Left forelimb (tissue), 1 donor: ENCODE results near the gene ADM2.

ENCODE experiments used
- DNase-seq: peaks from one replicate; pipeline ENCODE4 v3.0.0-alpha.2; 2018; ENCODE audit warnings: low spot score

The ADM2 gene

DNA sequence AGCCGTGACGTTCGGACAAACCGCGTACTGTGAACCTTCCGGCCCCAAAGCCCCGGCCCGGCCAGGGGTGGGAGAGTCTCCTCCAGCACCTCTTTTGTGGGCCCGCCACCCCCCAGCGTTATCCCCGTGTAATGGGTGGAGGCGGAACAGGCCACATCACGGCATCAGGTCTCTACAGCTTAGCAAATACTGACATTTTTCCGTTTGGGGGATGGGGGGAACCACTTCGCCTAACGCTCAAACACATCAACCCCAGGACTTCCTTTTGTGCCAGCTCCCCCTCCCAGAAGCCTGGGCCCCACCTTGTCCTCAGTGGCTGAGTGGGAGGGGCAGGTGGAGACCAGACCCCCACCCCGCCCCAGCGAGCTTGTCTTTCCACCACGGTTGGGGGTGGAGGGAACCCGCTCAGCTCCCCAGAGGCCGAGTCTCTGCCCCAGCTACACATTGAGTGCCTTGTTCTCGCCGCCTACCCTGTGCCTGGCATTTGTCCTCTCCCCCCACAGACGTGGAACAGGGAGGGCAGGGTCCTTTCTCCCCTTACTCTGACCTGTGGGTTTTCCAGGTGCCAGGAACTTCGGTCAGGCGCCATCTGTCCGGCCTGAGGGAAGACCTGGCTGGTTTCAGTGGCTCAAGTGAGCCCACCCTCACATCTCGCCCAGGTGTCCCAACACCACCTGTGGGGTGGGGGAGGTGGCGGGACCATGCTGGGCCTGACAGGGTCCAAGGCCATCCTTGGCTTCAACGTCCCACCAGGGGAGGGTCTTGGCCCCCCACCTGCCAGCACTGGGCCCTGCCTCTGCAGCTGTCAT lies 36.1 kb upstream of the ADM2 start:
- no peak for DNase-seq

DNA sequence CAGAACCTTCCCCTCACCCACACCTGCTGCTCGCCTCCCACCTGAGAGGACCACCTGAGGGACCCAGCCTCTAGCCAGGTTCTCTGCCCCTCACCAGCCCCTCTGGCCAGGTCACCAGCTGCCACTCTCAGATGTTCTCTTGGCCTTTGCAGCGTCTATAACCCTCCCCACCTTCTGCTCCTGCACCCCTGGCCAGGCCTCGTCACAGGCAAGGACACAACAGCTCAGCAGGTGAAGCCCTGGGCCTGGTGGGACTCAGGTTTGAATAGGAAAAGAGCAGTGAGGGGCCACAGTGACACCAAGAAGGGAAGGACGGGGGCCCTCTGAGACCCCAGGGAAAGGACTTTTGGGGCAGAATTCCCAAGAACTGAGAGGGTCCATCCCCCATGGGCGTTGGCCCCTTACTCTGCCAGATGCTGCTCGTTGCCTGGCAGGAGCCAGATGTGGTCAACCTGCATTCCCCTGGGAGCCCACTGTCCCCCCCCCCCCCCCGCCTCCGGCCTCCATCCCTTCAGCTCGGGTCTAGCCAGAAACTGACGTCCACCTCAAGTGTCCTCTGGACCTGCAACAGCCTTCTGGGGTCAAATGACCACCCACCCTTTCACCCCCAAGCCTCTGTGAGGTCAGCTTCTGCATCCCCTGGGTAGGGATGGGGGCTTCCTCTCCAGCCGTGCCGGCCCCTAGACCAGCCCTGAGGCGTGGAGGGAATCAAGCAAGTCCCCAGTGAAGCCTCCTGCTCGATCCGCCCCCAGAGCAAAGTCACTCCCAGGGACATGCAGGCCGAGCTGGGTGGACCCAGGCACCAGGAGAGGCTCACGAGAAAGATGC lies 35.2 kb upstream of the ADM2 start:
- DNase-seq, result no peak

DNA sequence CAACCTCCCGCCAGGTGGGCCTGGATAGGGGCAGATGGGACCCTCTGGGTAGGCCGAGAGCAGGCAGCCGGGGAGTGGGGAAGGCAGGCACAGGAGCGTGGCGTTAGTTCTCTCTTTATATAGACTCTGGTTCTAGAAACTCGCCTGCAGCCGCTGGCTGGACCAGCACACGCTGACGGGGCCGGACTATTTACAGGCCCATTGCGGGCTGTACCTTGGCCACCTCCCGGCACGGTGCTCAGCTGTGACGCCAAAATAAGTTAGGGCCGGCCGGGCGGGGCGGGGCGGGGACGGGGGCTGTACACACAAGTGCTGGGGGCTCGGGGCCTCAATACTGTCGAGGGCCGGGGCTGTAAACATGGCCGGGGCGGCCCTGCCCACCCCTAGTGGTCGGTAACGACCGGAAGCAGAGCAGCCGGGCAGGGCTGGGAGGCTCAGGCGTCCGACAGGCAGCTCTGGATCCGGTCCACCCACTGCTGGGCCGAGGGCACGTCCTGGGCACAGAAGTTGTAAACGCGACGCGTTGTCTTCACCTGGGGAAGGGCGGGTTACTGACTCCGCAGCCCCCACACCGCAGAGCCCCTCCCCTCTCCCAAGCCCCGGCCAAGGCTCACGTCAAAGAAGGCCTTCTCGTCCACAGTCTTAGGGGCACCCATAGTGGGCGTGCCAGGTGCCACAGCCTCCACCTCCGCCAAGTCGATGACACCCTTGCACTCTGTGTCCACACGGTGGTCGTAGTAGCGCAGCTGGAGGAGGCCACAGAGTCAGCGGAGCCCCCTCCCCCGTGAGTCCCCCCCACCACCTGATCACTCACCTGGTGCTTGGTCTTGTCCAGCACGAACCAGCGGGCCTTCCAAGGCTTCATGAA lies 34.4 kb upstream of the ADM2 start:
- DNase-seq, result no peak

DNA sequence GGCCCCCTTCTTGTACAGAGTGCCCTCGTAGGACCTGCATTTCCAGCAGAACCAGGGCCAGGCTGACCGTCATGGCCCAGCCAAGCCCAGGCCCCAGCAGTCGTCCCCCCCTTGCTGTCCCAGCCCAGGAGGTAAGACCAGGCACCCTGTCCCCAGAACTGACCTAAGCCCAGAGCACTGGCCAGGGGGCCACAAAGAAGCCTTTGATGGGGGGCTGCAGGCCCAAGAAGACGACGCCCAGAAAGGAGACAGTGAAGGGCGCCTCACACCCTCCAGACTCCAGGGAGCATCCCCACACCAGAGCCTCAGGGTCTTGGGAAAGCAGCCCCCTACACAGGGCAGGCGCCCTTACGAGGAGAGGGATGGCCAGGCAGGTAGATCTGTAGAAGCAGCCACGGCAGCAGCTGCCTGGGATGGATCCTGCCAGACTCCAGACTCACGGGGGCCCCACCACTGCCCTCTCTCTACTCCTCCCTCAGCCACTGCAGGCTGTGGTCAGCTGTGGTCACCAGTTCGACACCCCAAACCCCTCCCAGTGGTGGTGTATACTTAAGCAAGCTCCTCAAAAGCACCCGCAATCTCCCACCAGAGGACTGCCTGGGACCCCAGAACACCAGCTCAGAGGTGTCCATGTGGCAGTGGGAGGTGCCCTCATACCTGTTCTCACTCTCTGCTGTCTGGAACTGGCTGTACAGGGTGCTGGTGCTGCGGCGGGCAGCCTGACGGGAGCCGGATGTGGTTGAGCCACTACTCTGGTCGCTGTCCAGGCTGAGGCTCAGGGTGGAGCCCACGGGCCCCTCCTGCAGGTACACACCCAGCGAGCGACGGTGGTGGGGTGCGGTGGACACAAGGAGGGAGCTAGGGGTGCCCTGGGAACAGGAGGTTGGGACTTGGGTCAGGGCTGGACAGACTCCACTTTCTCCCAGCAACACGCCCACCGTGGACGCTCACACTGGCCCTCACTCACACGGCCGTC lies 33.5 kb upstream of the ADM2 start:
- no peak for DNase-seq

DNA sequence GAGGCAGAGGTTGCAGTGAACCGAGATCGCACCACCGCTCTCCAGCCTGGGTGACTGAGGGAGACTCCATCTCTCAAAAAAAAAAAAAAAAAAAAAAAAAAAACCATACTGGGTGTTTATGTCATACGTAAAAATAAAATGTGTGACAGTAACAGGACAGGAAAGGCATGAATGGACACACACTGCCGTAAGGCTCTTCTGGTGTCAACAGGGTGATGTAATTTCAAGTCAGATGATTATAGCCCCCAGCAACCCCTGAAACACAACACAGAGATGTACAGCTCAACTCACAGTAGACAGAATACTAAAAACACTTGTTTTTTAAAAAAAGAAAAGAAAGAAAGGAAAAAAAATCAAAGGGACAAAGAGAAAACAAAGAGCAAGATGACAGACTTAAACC lies 28.7 kb upstream of the ADM2 start:
- DNase-seq, result no peak

DNA sequence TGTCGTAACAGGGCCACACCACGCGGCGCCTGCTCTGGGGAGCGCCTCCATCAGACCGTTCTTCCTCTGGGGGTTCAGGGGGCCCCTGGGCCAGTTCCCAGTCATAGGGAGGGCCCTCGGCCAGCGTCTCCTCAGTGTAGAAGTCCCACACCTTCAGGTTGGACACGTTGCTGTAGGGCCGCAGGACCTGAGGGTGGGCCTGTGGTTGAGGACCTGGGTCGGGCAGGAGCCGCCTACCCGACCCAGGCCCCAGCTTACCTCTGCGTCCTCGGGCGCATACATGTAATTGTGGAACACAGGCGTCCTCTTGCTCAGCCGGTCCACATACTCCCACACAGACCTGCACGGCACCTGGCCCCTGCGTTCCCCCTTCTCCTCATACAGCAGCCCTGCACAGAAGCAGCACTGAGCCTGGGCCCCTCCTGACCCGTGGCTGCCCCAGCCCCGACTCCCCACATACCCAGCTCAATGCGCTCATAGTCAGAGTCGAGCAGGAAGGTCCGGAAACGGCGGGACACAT lies 26.7 kb upstream of the ADM2 start:
- no peak for DNase-seq

DNA sequence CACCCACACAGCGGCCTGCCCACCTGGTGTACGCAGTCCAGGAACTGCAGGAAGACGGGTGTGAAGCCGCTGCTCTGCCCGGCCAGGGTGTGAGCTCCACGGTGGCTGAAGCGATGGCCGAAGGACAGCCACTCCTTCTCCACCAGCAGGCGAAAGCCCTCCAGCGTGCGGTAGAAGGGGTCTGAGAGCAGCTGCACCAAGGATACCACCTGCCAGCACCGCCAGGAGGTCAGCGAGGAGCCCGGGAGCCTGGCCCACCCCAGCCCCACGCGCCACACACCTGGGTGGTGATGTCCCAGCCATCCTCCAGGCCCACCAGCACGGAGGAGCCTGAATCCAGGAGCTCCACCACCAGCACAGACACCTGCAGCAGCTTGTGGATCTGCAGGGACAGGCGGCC lies 26.1 kb upstream of the ADM2 start:
- no peak for DNase-seq

DNA sequence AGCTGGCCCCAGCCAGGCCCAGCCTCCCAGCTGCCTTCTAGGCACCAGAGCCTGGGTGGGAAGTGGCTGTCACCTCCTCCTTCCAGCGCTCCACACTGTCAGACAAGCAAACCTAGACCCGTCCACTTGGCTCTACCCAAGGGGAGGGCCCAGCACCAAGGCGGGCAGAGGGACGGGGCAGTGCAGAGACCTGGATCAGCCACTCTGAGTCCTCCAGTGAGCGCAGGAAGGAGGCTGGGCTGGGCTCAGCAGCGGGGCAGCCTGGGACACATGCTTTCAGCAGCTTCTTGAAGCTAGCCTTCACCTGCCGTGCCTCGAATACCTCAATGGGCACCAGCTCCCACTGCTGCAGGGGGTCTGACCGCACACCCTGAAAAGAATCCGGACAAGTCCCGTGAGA lies 25.3 kb upstream of the ADM2 start:
- DNase-seq, result no peak

DNA sequence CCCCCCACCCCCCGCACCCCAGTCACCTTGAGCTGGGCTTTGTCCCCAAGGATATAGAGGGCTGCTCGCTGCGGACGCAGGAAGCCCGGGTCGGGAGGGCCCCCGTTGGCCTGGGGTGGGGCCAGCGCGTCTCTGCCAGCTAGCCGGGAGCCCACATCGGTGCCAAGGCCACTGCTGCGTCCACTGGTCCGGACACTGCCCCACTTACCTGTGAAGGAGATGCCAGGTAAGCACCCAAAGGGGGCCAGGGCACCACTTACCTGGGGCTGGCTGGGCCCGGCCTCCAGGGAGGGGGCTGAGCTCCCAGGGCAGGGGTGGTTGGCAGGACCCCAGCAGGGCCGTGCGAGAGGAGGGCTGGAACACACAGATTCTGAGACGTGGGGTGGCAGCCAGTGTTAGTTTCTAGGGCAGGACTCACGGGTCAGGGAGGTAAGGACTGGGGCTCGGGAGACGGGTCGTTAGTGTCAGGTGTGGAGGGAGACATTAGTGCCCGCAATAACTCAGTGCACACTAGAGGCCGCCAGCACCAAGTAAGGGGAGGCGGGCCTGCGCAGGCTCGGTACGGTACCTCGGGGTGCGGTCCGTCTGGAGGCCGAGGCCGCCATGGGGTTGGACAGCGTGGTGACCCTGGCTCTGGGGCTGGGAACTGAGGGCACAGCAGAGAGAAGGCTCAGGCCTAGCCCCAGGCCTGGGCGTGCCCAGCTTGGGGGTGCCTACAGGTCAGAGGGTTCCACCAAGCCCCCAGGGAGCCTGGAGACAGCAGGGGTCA lies 24.7 kb upstream of the ADM2 start:
- DNase-seq, result no peak

DNA sequence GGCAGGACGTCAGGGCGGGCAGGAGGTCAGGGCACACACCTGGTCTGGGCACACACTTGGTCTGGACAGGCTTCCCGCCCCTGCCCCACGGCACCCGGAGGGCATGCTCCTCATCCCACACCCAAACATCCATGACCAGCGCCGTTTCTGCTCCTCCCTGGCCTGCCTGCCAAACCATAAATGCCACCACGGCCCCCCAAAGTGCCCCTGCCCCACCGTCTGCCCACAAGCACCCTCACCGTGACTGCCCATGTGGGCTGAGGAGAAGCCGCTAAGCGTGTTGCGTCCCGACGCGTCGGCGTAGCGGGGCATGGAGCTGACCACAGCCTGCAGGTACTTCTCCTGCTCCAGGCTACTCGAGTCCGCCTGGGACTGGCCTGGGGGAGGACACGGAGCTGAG lies 22.3 kb upstream of the ADM2 start:
- no peak for DNase-seq

DNA sequence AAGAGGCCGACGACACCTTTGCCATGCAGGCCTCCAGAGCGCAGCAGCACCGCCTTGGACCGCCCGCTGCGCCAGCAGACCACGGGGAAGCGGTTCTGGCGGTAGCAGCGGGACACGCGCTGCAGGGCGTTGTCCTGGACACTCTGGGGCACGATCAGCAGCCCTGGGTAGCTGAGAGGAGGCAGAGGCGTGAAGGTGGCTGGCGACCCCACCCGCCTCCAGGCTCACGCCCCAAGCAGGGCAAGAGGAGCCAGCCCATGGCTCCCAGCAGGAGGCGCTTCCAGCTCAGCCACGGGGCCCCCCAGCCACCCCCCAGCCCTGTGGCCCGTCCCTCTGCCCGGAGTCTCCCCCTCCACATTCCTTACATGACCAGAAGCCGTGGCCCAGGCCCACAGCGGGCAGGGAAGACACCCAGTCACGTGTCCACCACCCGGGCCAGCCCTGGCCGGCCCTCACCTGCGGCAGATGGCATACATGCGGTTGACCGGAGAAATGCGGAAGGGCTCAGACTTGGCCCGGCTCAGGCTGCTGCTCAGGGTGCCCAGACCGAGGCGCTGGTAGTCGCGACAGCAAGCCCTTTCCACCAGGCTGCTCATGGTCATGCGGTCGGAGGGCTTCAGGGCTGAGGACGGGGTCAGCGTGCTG lies 21.7 kb upstream of the ADM2 start:
- DNase-seq, result no peak

DNA sequence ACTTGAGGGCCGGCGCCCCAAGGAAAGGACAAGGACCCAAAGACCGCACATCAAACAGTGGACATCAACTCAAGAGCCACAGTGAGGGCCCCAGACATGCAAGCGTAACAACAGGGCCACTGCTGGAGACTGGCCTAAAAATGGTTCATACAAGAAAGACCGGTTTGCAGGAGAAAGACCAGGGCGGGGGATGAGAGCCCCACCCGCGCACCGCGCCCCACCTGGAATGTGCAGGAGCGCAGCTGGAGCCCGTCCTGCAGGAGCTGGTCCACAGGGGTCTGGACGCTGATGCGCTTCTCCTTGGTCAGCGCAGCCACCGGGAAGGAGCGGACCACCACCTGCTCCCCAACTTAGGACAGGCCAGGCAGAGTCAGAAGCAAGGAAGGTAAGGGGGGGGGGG lies 20.4 kb upstream of the ADM2 start:
- DNase-seq, result no peak

DNA sequence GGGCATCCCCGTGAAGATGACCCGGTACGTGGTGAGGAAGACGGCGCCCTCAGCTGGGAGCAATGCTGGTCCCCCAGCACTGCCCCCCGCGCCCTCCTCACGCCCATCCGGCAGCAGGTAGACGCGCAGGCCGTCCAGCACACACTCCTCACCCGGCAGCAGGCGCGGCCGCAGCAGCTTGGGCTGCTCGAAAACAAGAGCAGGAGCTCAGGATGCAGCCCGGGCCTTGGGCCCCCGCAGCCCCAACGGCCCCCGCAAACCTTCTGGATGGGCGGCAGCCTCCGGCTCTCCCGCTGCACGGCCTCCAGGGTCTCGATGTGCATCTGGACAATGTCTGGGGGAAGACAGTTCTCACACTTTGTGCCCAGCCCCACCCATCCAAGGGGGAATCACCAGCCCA lies 19.8 kb upstream of the ADM2 start:
- no peak for DNase-seq

DNA sequence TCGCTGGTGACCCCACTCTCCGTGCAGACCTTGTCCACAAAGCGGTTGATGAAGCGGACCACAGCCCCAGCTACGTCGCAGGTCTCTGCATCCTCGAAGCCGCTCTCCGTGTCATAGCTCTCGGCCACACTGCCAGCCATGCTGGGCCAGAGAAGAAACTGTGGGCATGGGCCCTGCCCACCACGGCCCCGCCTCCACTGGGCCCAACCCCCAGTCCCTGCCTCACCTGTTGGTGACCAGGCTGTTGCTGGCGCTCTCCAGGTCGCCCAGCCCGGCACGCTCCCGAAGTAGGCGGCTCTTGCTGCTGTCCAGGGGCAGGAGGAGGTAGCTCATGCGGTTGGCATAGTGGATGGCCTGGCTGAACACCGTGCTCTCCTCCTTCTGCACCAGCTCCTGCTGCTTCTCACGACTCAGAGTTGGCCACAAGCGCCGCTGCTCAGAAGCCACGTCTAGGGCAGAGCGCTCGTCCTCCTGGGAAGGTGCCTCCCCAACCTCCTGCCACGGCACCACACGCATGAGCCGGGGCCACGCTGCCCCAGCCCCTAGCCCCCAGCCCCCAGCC lies 19.3 kb upstream of the ADM2 start:
- no peak for DNase-seq

DNA sequence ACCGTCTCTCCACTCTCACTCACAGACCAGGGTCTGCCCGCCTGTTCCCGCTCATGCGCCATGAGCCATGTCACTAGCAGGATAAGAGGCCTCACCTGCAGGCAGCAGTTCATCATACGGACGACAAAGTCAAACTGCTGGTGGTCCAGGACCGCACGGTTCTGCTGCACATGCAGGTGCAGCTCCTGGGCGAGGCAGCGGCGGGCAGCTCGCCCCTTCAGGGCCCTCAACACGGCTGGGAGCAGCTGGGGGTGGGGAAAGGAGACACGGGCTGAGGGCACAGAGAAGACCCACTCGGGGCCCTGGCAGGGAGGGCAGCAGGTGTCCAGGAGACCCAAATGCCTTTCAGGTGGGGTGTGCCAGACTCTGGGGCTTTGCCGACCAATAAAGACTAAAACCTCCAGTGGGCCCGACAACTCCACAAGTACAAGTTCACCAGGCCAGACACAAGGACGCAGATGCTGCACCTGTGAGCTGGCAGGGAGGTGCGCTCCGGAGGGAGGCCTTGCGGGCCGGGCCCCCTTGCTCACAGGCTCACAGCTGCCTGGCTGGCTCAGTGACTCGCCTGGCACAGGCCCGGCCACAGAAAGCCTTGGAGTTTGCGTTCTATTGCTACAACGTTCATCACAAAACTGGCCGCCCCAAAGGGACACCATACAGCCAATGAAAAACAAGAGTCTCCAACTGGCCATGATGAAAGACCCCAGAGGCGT lies 18.0 kb upstream of the ADM2 start:
- no peak for DNase-seq

DNA sequence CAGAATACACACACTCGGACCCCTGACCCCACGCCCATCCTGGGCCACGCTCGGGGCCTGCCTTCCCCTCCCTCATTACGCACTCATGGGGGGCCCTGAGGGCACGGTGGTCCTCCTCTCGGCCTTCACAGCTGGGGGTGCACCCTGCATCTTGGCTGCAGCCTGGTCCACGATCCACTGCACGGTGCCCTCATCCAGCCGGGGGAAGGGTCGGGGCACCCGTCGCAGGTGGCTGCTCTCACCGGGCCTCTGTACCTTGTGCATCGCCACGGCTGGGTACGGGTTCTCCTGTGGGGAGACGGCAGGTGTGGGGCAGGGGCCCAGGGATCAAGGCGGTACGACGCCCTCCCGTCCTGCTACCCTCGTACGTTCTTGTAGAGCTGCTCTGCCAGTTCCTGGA lies 16.9 kb upstream of the ADM2 start:
- DNase-seq, result no peak

DNA sequence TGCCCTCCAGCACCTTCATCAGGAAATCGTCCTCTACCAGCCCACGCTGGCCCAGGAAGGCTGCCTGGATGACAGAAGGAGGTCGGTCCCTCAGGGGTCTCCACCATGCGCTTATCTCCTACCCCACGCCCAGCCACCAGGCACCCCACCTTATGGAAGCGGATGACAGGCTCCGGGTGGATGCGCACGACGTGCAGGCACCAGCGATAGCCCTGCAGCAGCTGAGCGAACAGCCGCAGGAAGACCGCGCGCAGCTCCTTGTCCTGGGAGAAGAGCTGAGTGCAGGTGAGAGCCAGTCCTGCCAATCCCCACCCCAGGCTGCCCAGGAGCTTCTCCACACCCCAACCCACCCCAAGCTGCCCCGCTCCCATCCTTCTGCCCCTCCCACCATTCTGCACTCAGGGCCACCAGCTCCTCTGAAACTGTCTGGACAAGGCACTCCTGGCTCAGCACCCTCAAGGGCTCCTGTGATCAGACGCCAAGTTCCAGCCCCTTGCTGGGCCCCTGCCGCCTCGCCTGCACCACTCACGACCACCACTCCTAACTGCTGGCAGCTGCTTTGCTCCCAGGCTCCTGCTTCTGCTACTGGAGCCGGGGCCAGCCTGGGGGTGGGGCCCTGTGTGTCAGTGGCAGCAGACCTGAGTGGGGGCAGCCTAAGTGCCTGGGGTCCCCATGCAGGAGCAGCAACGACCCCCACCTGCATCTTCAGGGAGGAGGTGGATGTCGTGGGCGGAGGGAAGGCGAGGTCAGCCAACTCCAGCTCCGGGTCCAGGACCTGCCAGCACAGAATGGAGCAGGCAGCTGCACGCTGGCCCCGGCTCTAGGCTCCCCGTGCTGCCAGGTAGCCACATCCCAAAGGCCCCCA lies 16.0 kb upstream of the ADM2 start:
- DNase-seq, result no peak

DNA sequence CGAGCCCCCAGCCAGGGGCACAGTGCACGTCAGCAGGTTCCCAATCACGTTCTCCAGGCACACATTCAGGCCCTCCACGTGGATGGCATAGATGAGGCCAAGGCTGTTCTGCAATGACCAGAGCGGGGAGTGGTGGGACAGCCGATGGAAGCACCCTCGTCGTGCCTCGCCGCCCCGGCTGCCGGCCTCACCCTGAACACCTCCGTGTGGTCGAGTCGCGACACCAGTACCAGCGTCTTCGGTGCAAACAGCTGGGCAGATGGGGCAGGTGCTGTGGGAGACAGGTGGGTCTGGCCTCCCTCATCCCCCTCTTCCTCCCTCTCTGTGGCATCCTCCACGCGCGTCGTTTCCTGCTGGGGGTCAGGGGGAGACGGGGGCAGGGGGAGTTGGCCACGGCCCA lies 14.0 kb upstream of the ADM2 start:
- DNase-seq, result no peak
